ENCODE measurements around the gene RNF213. TPM values are rescaled to one million over a fixed set of nuclear protein-coding genes. Genes with fewer than 3 reads are reported as not detected.

Gene RNF213
- total and polyA plus RNA-seq, 2 donors (not counting 1 experiment from before 2014, with no cell fraction given): 36.8 to 245 TPM

DNA sequence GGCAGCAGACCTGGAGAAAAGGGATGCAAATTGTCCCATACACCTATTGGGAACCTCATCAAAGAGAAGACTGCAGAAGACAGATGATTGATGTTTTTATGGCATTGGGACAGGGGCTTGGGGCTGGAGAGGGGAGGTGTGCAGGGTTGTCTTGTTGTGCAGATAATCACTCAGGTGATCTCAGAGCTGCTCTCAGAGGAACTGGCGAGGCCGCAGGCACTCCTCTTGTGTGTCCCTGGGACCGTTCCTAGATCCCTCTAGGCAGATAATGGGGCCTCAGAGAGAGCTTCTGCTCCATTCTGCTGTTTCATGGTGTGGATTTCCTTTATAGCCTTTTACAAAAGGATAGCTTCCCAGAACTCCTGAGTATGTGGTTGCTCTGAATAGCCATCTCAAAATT lies 1.6 kb downstream of the RNF213 start:
- Histone ChIP-seq H3K27me3 (ENCODE audit: control insufficient read depth, insufficient read depth, low read length) (no peaks in the 10 kb centered on the region), H3K9ac (ENCODE audit: insufficient read depth, low read length) (no peak overlapping the region), H3K79me2 (ENCODE audit: control insufficient read depth, insufficient read depth, low read length) (peaks cover 40% of the 10 kb centered on the region), H3K9me3 (ENCODE audit: control insufficient read depth, insufficient read depth, low read depth, low read length) (no peaks in the 10 kb centered on the region), H3K4me2 (ENCODE audit: extremely low read depth, insufficient read depth, low read length) (peak overlapping the region; percentile 83), H3K4me1 (ENCODE audit: control insufficient read depth, extremely low read depth, insufficient read depth, low read length) (peaks cover 17% of the 10 kb centered on the region), H3K27ac (ENCODE audit: insufficient read depth, low read length) (peak overlapping the region; percentile 83), H2AFZ (ENCODE audit: low read length) (no peak overlapping the region), H3K4me3 (replicated peaks in 1 of 4; ENCODE audit: control extremely low read depth in 1 of 4, insufficient read depth in 1 of 4, low read depth in 3 of 4, low read length in 4 of 4) (peak overlapping the region; percentile 11 to 97 (median 88)), H4K20me1 (ENCODE audit: control insufficient read depth, extremely low read depth, insufficient read depth, low read length) (no peaks in the 10 kb centered on the region), H3K36me3 (ENCODE audit: control insufficient read depth, insufficient read depth, low read length) (peaks cover 2% of the 10 kb centered on the region)
- no peak for DNase-seq (ENCODE audit: low read depth in 2 of 2)
- TF ChIP-seq EZH2 (IDR thresholded peaks at IDR 0.05; ENCODE audit: low read length, missing control alignments): no peak
- TF ChIP-seq, protein P1, sequence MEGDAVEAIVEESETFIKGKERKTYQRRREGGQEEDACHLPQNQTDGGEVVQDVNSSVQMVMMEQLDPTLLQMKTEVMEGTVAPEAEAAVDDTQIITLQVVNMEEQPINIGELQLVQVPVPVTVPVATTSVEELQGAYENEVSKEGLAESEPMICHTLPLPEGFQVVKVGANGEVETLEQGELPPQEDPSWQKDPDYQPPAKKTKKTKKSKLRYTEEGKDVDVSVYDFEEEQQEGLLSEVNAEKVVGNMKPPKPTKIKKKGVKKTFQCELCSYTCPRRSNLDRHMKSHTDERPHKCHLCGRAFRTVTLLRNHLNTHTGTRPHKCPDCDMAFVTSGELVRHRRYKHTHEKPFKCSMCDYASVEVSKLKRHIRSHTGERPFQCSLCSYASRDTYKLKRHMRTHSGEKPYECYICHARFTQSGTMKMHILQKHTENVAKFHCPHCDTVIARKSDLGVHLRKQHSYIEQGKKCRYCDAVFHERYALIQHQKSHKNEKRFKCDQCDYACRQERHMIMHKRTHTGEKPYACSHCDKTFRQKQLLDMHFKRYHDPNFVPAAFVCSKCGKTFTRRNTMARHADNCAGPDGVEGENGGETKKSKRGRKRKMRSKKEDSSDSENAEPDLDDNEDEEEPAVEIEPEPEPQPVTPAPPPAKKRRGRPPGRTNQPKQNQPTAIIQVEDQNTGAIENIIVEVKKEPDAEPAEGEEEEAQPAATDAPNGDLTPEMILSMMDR (conservative IDR thresholded peaks at IDR 0.05 in 1 of 2, IDR thresholded peaks at IDR 0.05 in 1 of 2; ENCODE audit: low read depth in 1 of 2, low read length in 2 of 2): no peak

DNA sequence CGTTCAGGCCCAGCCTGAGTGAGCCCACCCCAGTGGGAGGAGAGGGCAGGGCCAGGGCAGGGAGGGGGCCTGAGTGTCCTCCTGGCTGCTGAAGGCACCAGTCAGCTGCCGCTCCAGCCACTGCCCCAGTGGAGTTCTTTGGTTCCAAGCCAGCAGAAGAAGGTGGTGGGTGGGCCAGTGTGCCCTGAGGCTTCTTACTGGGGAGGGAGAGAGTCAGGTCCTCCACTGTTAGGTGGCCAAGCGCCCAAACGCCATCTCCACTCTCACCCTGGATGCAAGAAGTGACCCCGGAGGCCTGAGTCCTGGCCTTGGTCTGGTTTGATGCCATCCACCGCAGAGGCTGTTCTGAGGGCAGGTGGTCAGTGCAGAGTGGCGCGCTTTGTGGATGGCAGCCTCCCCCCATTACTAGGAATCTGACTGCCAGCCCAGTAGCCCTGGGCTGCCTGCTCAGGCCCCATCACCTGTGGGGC lies 2.2 kb downstream of the RNF213 start:
- peak overlapping the region in 3 of 4 experiments; percentile 2 to 91 (median 84) for H3K4me3 ChIP-seq (replicated peaks in 1 of 4; ENCODE audit: control extremely low read depth in 1 of 4, insufficient read depth in 1 of 4, low read depth in 3 of 4, low read length in 4 of 4)
- H3K79me2 ChIP-seq (ENCODE audit: control insufficient read depth, insufficient read depth, low read length): peaks cover 40% of the 10 kb centered on the region
- H3K27me3 ChIP-seq (ENCODE audit: control insufficient read depth, insufficient read depth, low read length): no peaks in the 10 kb centered on the region
- H3K9me3 ChIP-seq (ENCODE audit: control insufficient read depth, insufficient read depth, low read depth, low read length): no peaks in the 10 kb centered on the region
- no peak for TF ChIP-seq EZH2 (IDR thresholded peaks at IDR 0.05; ENCODE audit: low read length, missing control alignments)
- TF ChIP-seq, protein P1 (conservative IDR thresholded peaks at IDR 0.05 in 1 of 2, IDR thresholded peaks at IDR 0.05 in 1 of 2; ENCODE audit: low read depth in 1 of 2, low read length in 2 of 2): no peak
- H3K4me2 ChIP-seq (ENCODE audit: extremely low read depth, insufficient read depth, low read length): peak overlapping the region; percentile 83
- peaks cover 2% of the 10 kb centered on the region for H3K36me3 ChIP-seq (ENCODE audit: control insufficient read depth, insufficient read depth, low read length)
- peaks cover 17% of the 10 kb centered on the region for H3K4me1 ChIP-seq (ENCODE audit: control insufficient read depth, extremely low read depth, insufficient read depth, low read length)
- H2AFZ ChIP-seq (ENCODE audit: low read length): no peak overlapping the region
- peak overlapping the region; percentile 73 for H3K27ac ChIP-seq (ENCODE audit: insufficient read depth, low read length)
- no peak for DNase-seq (ENCODE audit: low read depth in 2 of 2)
- peak overlapping the region; percentile 13 for H3K9ac ChIP-seq (ENCODE audit: insufficient read depth, low read length)
- no peaks in the 10 kb centered on the region for H4K20me1 ChIP-seq (ENCODE audit: control insufficient read depth, extremely low read depth, insufficient read depth, low read length)

- Histone ChIP-seq H3K9ac (ENCODE audit: insufficient read depth, low read length) (peak overlapping the region; percentile 30), H3K36me3 (ENCODE audit: control insufficient read depth, insufficient read depth, low read length) (peaks cover 2% of the 10 kb centered on the region), H3K4me3 (replicated peaks in 1 of 4; ENCODE audit: control extremely low read depth in 1 of 4, insufficient read depth in 1 of 4, low read depth in 3 of 4, low read length in 4 of 4) (peak overlapping the region; percentile 48 to 91 (median 71)), H3K4me2 (ENCODE audit: extremely low read depth, insufficient read depth, low read length) (peak overlapping the region; percentile 83), H3K27ac (ENCODE audit: insufficient read depth, low read length) (peak overlapping the region; percentile 73), H3K27me3 (ENCODE audit: control insufficient read depth, insufficient read depth, low read length) (no peaks in the 10 kb centered on the region), H3K4me1 (ENCODE audit: control insufficient read depth, extremely low read depth, insufficient read depth, low read length) (peaks cover 17% of the 10 kb centered on the region), H4K20me1 (ENCODE audit: control insufficient read depth, extremely low read depth, insufficient read depth, low read length) (no peaks in the 10 kb centered on the region), H2AFZ (ENCODE audit: low read length) (no peak overlapping the region), H3K79me2 (ENCODE audit: control insufficient read depth, insufficient read depth, low read length) (peaks cover 40% of the 10 kb centered on the region), H3K9me3 (ENCODE audit: control insufficient read depth, insufficient read depth, low read depth, low read length) (no peaks in the 10 kb centered on the region)
- no peak for TF ChIP-seq EZH2 (IDR thresholded peaks at IDR 0.05; ENCODE audit: low read length, missing control alignments)
- TF ChIP-seq, protein P1 (conservative IDR thresholded peaks at IDR 0.05 in 1 of 2, IDR thresholded peaks at IDR 0.05 in 1 of 2; ENCODE audit: low read depth in 1 of 2, low read length in 2 of 2): peak; percentile 4 to 27
- DNase-seq (ENCODE audit: low read depth in 2 of 2): peak in 1 of 2 donors; percentile 94
Observed at GRCh38 chr17:80263253-80264204, 2.9 kb downstream of the RNF213 start.

All from fibroblast of lung (primary cell).